GF-D8 (cell line): ENCODE data around the gene COL18A1.
A peak's percentile ranks its signal among the peaks of the same experiment; 100 is the strongest.
"Not testable (repeated sequence)": the region's sequence is repeated elsewhere in the genome, so short reads cannot be mapped to it uniquely, and the experiment has no call there.

Experiments used
- DNase-seq: peaks from one replicate; lab custom pipeline; 2025; lab: John Stamatoyannopoulos, UW

Gene COL18A1

GRCh38 chr21:45441431-45442255 lies 36.7 kb downstream of the COL18A1 start:
- DNase-seq = no peak

GRCh38 chr21:45442276-45442675 lies 37.3 kb downstream of the COL18A1 start:
- no peak for DNase-seq

- not testable (repeated sequence) for DNase-seq
Measured at GRCh38 chr21:45442686-45443594, 38.0 kb downstream of the COL18A1 start.

- DNase-seq = peak; percentile 8
Measured at GRCh38 chr21:45443595-45444181, 38.7 kb downstream of the COL18A1 start.

GRCh38 chr21:45444385-45444784 lies 39.4 kb downstream of the COL18A1 start:
- no peak for DNase-seq

- DNase-seq = no peak
Measured at GRCh38 chr21:45445369-45445768, 40.4 kb downstream of the COL18A1 start.

- DNase-seq = no peak
Measured at GRCh38 chr21:45447821-45448220, 42.9 kb downstream of the COL18A1 start.

GRCh38 chr21:45448283-45448809 lies 43.4 kb downstream of the COL18A1 start:
- no peak for DNase-seq

- DNase-seq = no peak
Measured at GRCh38 chr21:45448810-45449657, 44.1 kb downstream of the COL18A1 start.

GRCh38 chr21:45449658-45450422 lies 44.9 kb downstream of the COL18A1 start:
- no peak for DNase-seq

GRCh38 chr21:45450423-45451090 lies 45.6 kb downstream of the COL18A1 start:
- no peak for DNase-seq

- DNase-seq = no peak
Measured at GRCh38 chr21:45451091-45451740, 46.3 kb downstream of the COL18A1 start.

GRCh38 chr21:45451771-45452182 lies 46.8 kb downstream of the COL18A1 start:
- no peak for DNase-seq

GRCh38 chr21:45452696-45453307 lies 47.8 kb downstream of the COL18A1 start:
- no peak for DNase-seq

- no peak for DNase-seq
Measured at GRCh38 chr21:45453308-45453950, 48.5 kb downstream of the COL18A1 start.

- DNase-seq = no peak
Measured at GRCh38 chr21:45454060-45454925, 49.3 kb downstream of the COL18A1 start.

- DNase-seq = no peak
Measured at GRCh38 chr21:45454926-45455673, 50.1 kb downstream of the COL18A1 start.
